ENCODE results near the gene PTPRN. TPM values are rescaled to one million over a fixed set of nuclear protein-coding genes. Genes with fewer than 3 reads are reported as not detected.

PTPRN gene
- total RNA-seq, 1 experiment from 2014 or later = 6.5 TPM

DNA sequence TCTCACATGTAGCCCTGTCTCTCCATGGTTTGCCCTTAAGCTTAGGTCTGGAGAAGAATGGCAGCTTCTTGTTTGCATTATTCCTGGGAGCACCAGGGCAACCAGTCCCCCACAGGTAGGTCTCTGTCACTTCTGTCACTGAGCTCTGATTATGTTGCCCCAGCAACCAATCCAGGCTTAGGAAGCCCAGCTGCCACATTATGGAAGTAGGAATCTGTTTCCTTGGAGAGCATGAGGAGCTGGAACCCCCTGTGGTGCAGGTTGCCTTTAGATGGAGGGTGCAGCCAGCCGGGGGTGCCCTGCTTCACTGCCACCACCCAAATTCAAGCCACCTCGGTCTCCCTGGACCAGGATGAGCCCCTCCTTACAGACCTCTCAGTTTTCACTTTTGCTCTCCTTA, 18.5 kb upstream of the PTPRN start:
- no peak overlapping the region for H2BK12ac ChIP-seq (ENCODE audit: insufficient read length, low read depth, low read length)
- no peak overlapping the region for H3K14ac ChIP-seq (ENCODE audit: insufficient read depth, low read length)
- no peak overlapping the region for H4K91ac ChIP-seq (ENCODE audit: insufficient read length, low read depth, low read length)
- no peak overlapping the region for H3K4me2 ChIP-seq (ENCODE audit: insufficient read depth, insufficient read length, low read length)
- no peaks in the 10 kb centered on the region for H3K9me3 ChIP-seq (ENCODE audit: control insufficient read depth, low read depth, low read length)
- no peak overlapping the region for H2AFZ ChIP-seq (ENCODE audit: low read length)
- no peak overlapping the region for H3K56ac ChIP-seq (ENCODE audit: insufficient read length, low read depth, low read length)
- H2BK15ac ChIP-seq (ENCODE audit: low read depth, low read length) = no peak overlapping the region
- H3K18ac ChIP-seq (ENCODE audit: insufficient read length, low read depth, low read length) = no peak overlapping the region
- H4K5ac ChIP-seq (ENCODE audit: insufficient read length, low read depth, low read length) = no peak overlapping the region
- H3K23ac ChIP-seq (ENCODE audit: insufficient read length, low read depth, low read length) = no peak overlapping the region
- no peak overlapping the region for H3K4ac ChIP-seq (ENCODE audit: low read depth, low read length)
- H3T11ph ChIP-seq (ENCODE audit: low read length) = no peak overlapping the region
- H3K27me3 ChIP-seq (ENCODE audit: insufficient read depth, low read length) = peaks cover 22% of the 10 kb centered on the region; the same call in 1 of the 2 replicates
- H3K23me2 ChIP-seq (ENCODE audit: insufficient read length, low read depth, low read length, poor library complexity, severe bottlenecking) = peaks cover 3% of the 10 kb centered on the region
- no peak overlapping the region for H2BK5ac ChIP-seq (ENCODE audit: insufficient read length, low read length)
- H2BK120ac ChIP-seq (ENCODE audit: low read depth, low read length, poor library complexity, severe bottlenecking) = no peak overlapping the region
- Mint-ChIP-seq H3K4me1 (peaks cover 10 to 11% of the 10 kb centered on the region in 2 experiments), H3K27me3 (ENCODE audit: low read depth) (peaks cover 93% of the 10 kb centered on the region), H3K27ac (no peak overlapping the region), H3K36me3 (ENCODE audit: insufficient read depth in 1 of 3, low read depth in 3 of 3) (peaks cover 0 to 1% (median 0%) of the 10 kb centered on the region in 3 experiments; a peak in 1 of 7 replicates), H3K9me3 (no peaks in the 10 kb centered on the region; a peak in 1 of 5 replicates), H3K4me3 (no peak overlapping the region)
- no peaks in the 10 kb centered on the region for H3K4me1 ChIP-seq (ENCODE audit: insufficient read depth, low read length)
- H3K9ac ChIP-seq (ENCODE audit: extremely low read depth, insufficient read length, low read length) = no peak overlapping the region
- no CpG with 5 or more reads among the region's 2 CpGs for WGBS (ENCODE audit: extremely low coverage, insufficient read length, low lambda C conversion rate)
- no peak overlapping the region for H2AK5ac ChIP-seq (ENCODE audit: insufficient read length, low read length)
- no peaks in the 10 kb centered on the region for H3K79me2 ChIP-seq (ENCODE audit: insufficient read depth, low read length)
- DNase-seq = no peak
- H4K8ac ChIP-seq (replicated peaks; ENCODE audit: insufficient read length, low read depth, low read length) = no peak overlapping the region
- H4K20me1 ChIP-seq (ENCODE audit: control insufficient read depth, insufficient read depth, insufficient read length) = no peaks in the 10 kb centered on the region
- TF ChIP-seq, protein P1, sequence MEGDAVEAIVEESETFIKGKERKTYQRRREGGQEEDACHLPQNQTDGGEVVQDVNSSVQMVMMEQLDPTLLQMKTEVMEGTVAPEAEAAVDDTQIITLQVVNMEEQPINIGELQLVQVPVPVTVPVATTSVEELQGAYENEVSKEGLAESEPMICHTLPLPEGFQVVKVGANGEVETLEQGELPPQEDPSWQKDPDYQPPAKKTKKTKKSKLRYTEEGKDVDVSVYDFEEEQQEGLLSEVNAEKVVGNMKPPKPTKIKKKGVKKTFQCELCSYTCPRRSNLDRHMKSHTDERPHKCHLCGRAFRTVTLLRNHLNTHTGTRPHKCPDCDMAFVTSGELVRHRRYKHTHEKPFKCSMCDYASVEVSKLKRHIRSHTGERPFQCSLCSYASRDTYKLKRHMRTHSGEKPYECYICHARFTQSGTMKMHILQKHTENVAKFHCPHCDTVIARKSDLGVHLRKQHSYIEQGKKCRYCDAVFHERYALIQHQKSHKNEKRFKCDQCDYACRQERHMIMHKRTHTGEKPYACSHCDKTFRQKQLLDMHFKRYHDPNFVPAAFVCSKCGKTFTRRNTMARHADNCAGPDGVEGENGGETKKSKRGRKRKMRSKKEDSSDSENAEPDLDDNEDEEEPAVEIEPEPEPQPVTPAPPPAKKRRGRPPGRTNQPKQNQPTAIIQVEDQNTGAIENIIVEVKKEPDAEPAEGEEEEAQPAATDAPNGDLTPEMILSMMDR (conservative IDR thresholded peaks at IDR 0.05) = no peak
- no peak overlapping the region for H3K27ac ChIP-seq (ENCODE audit: insufficient read length, low read depth, low read length)
- H2BK20ac ChIP-seq (ENCODE audit: low read depth, low read length, poor library complexity, severe bottlenecking) = no peak overlapping the region
- H3K79me1 ChIP-seq (ENCODE audit: insufficient read depth, low read depth, low read length, poor library complexity, severe bottlenecking) = no peaks in the 10 kb centered on the region

Measured in H9 (cell line).